ENCODE data around the gene SVIL.

Gene SVIL

DNA sequence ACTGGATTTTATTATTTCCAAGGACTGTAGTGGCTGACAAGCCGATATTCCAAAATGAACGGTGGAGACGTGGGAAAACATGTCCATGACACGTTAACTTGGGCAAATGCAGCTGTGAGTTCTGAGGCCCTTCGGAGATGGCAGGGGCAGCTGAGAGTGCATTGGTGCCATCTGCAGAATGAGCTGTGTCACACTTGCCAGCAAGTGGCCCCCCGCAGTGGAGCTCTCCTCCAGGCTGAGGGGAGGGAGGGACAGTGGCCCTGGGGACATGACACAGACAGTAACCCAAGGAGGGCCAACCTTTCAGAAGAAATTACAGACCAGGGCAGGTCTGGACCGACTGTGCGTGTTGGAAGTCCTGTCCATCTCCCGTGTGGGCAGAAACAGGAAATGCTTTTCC is 139.4 kb downstream of the SVIL start:
- no peaks in the 10 kb centered on the region for H3K9me3 ChIP-seq (ENCODE audit: insufficient read depth, low read depth, low read length)
- no peak overlapping the region for H3K4me3 ChIP-seq (ENCODE audit: low read length, poor library complexity, severe bottlenecking)
- H3K9ac ChIP-seq (ENCODE audit: low read depth, low read length, poor library complexity, severe bottlenecking), result no peak overlapping the region
- H3K9me2 ChIP-seq (replicated peaks; ENCODE audit: low read depth, low read length), result no peaks in the 10 kb centered on the region
- no peaks in the 10 kb centered on the region for H4K20me1 ChIP-seq (ENCODE audit: insufficient read depth, low read length, poor library complexity, severe bottlenecking)
- H3F3A ChIP-seq (ENCODE audit: low read depth), result no peaks in the 10 kb centered on the region
- TF ChIP-seq EZH2phosphoT487 (IDR thresholded peaks at IDR 0.05; ENCODE audit: borderline replicate concordance), result no peak
- TF ChIP-seq, protein P1, sequence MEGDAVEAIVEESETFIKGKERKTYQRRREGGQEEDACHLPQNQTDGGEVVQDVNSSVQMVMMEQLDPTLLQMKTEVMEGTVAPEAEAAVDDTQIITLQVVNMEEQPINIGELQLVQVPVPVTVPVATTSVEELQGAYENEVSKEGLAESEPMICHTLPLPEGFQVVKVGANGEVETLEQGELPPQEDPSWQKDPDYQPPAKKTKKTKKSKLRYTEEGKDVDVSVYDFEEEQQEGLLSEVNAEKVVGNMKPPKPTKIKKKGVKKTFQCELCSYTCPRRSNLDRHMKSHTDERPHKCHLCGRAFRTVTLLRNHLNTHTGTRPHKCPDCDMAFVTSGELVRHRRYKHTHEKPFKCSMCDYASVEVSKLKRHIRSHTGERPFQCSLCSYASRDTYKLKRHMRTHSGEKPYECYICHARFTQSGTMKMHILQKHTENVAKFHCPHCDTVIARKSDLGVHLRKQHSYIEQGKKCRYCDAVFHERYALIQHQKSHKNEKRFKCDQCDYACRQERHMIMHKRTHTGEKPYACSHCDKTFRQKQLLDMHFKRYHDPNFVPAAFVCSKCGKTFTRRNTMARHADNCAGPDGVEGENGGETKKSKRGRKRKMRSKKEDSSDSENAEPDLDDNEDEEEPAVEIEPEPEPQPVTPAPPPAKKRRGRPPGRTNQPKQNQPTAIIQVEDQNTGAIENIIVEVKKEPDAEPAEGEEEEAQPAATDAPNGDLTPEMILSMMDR (conservative IDR thresholded peaks at IDR 0.05; ENCODE audit: low read length), result no peak
- no peak overlapping the region for H2AFZ ChIP-seq (ENCODE audit: low read length)
- no peaks in the 10 kb centered on the region for H3K36me3 ChIP-seq (ENCODE audit: insufficient read depth, low read length)
- no peaks in the 10 kb centered on the region for H3K27me3 ChIP-seq (ENCODE audit: insufficient read depth, low read length, poor library complexity, severe bottlenecking)
- no peak overlapping the region for H3K4me2 ChIP-seq (ENCODE audit: low read depth, low read length, poor library complexity, severe bottlenecking)
- no peaks in the 10 kb centered on the region for H3K79me2 ChIP-seq (ENCODE audit: insufficient read depth, low read length)
- H3K4me1 ChIP-seq (ENCODE audit: insufficient read depth, low read length, poor library complexity, severe bottlenecking), result no peaks in the 10 kb centered on the region

DNA sequence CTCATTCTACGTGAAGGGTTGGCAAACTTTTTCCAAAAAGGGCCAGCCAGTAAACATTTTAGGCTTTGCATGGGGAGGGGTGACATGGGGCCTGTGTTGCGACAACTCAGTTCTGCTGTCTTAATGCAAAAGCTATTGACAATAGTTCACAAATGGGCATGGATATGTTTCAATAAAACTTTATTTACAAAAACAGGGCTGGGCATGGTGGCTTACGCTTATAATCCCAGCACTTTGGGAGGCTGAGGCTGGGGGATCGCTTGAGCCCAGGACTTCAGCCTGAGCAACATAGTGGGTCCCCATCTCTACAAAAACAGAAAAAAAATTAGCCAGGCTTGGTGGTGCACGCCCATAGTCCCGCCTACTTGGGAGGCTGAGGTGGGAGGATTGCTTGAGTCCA is 141.1 kb downstream of the SVIL start:
- Histone ChIP-seq H3K9me3 (ENCODE audit: insufficient read depth, low read depth, low read length) (no peaks in the 10 kb centered on the region), H3K4me3 (ENCODE audit: low read length, poor library complexity, severe bottlenecking) (no peak overlapping the region), H3K79me2 (ENCODE audit: insufficient read depth, low read length) (no peaks in the 10 kb centered on the region), H3F3A (ENCODE audit: low read depth) (no peaks in the 10 kb centered on the region), H4K20me1 (ENCODE audit: insufficient read depth, low read length, poor library complexity, severe bottlenecking) (no peaks in the 10 kb centered on the region), H3K4me1 (ENCODE audit: insufficient read depth, low read length, poor library complexity, severe bottlenecking) (no peaks in the 10 kb centered on the region), H2AFZ (ENCODE audit: low read length) (no peak overlapping the region), H3K36me3 (ENCODE audit: insufficient read depth, low read length) (no peaks in the 10 kb centered on the region), H3K27me3 (ENCODE audit: insufficient read depth, low read length, poor library complexity, severe bottlenecking) (no peaks in the 10 kb centered on the region), H3K9me2 (replicated peaks; ENCODE audit: low read depth, low read length) (no peaks in the 10 kb centered on the region), H3K4me2 (ENCODE audit: low read depth, low read length, poor library complexity, severe bottlenecking) (no peak overlapping the region), H3K9ac (ENCODE audit: low read depth, low read length, poor library complexity, severe bottlenecking) (no peak overlapping the region)
- no peak for TF ChIP-seq EZH2phosphoT487 (IDR thresholded peaks at IDR 0.05; ENCODE audit: borderline replicate concordance)
- TF ChIP-seq, protein P1 (conservative IDR thresholded peaks at IDR 0.05; ENCODE audit: low read length), result no peak

DNA sequence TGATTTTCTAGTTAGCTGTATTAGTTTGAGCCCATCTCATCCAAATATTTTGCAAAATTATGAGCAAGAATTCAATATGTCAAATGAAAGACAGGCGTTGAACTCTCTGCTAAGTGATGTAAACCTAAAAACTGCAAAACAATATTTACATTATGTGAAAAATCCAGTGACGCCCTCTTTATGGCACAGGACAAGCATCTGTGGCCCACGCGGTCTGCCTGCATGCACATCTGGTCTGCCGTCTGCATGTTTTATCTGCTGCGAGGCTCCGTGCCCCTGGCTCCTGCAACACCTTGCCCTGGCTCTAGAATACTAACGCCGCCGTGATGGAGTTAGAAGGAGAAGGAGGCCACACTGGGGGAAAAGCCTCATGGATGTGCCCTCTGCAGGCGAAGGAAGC is 142.0 kb downstream of the SVIL start:
- H4K20me1 ChIP-seq (ENCODE audit: insufficient read depth, low read length, poor library complexity, severe bottlenecking), result no peaks in the 10 kb centered on the region
- no peaks in the 10 kb centered on the region for H3K79me2 ChIP-seq (ENCODE audit: insufficient read depth, low read length)
- TF ChIP-seq, protein P1 (conservative IDR thresholded peaks at IDR 0.05; ENCODE audit: low read length), result no peak
- TF ChIP-seq EZH2phosphoT487 (IDR thresholded peaks at IDR 0.05; ENCODE audit: borderline replicate concordance), result no peak
- H2AFZ ChIP-seq (ENCODE audit: low read length), result no peak overlapping the region
- H3K9me3 ChIP-seq (ENCODE audit: insufficient read depth, low read depth, low read length), result no peaks in the 10 kb centered on the region
- H3K4me1 ChIP-seq (ENCODE audit: insufficient read depth, low read length, poor library complexity, severe bottlenecking), result peaks cover 3% of the 10 kb centered on the region
- H3K36me3 ChIP-seq (ENCODE audit: insufficient read depth, low read length), result no peaks in the 10 kb centered on the region
- H3F3A ChIP-seq (ENCODE audit: low read depth), result no peaks in the 10 kb centered on the region
- H3K4me3 ChIP-seq (ENCODE audit: low read length, poor library complexity, severe bottlenecking), result no peak overlapping the region
- no peaks in the 10 kb centered on the region for H3K9me2 ChIP-seq (replicated peaks; ENCODE audit: low read depth, low read length)
- no peak overlapping the region for H3K9ac ChIP-seq (ENCODE audit: low read depth, low read length, poor library complexity, severe bottlenecking)
- no peaks in the 10 kb centered on the region for H3K27me3 ChIP-seq (ENCODE audit: insufficient read depth, low read length, poor library complexity, severe bottlenecking)
- no peak overlapping the region for H3K4me2 ChIP-seq (ENCODE audit: low read depth, low read length, poor library complexity, severe bottlenecking)
